HepG2 (cell line): ENCODE data around the gene SLC24A4. TPM values are rescaled to one million over a fixed set of nuclear protein-coding genes. Genes with fewer than 3 reads are reported as not detected.

Experiments used
- BHLHE40 ChIP-seq: IDR thresholded peaks from 2 replicates; pipeline ENCODE4 v1.6.1; 2011; ENCODE audit warnings: low read length, improper control_type of control experiment
- DPF2 ChIP-seq: sonication (generic); formaldehyde crosslinking; IDR thresholded peaks from 2 replicates; pipeline ENCODE4 v1.4.0; 2020; ENCODE audit warnings: mild to moderate bottlenecking, low read depth, missing genetic modification reagents, borderline replicate concordance
- ELF3 ChIP-seq: IDR thresholded peaks from 2 replicates; pipeline ENCODE4 v1.6.1; 2016; ENCODE audit warnings: missing genetic modification reagents, missing compliant biosample characterization
- FLYWCH1 ChIP-seq: sonication (generic); formaldehyde crosslinking; IDR thresholded peaks from 2 replicates; pipeline ENCODE4 v1.8.1; 2023; ENCODE audit warnings: mild to moderate bottlenecking, missing genetic modification reagents
- HDAC1 ChIP-seq: sonication (generic); formaldehyde crosslinking; IDR thresholded peaks from 2 replicates; pipeline ENCODE4 v1.5.1; 2020; ENCODE audit warnings: mild to moderate bottlenecking, missing genetic modification reagents
- HMG20A ChIP-seq: IDR thresholded peaks from 2 replicates; pipeline ENCODE4 v1.6.1; 2016; ENCODE audit warnings: borderline replicate concordance
- KDM4B ChIP-seq: sonication (generic); formaldehyde crosslinking; IDR thresholded peaks from 2 replicates; pipeline ENCODE4 v1.4.0; 2020; ENCODE audit warnings: missing genetic modification reagents
- NCOA2 ChIP-seq: sonication (generic); formaldehyde crosslinking; IDR thresholded peaks from 2 replicates; pipeline ENCODE4 v1.8.0; 2022; ENCODE audit warnings: inconsistent platforms
- NR2F2 ChIP-seq: IDR thresholded peaks from 2 replicates; pipeline ENCODE4 v1.6.1; 2012; ENCODE audit warnings: low read depth, inconsistent platforms, borderline replicate concordance
- PITX1 ChIP-seq: sonication (generic); formaldehyde crosslinking; IDR thresholded peaks from 2 replicates; pipeline ENCODE4 v1.5.1; 2020; ENCODE audit warnings: mild to moderate bottlenecking, missing genetic modification reagents
- POLR2A ChIP-seq, 2 experiments: IDR thresholded peaks; 2 replicates each; pipeline ENCODE4 v1.6.1; 2011; ENCODE audit warnings: low read depth in 2 of 2, low read length in 2 of 2, mild to moderate bottlenecking in 1 of 2, moderate library complexity in 1 of 2; ENCODE audit not compliant: insufficient read depth in 1 of 2
- PTBP1 ChIP-seq: fragments of 200-400 bp; formaldehyde crosslinking; IDR thresholded peaks from 2 replicates; pipeline ENCODE4 v1.6.1; 2018; ENCODE audit warnings: low read length, low read depth; ENCODE audit not compliant: poor library complexity, severe bottlenecking
- YEATS2 ChIP-seq: sonication (generic); formaldehyde crosslinking; IDR thresholded peaks from 2 replicates; pipeline ENCODE4 v1.4.0; 2020; ENCODE audit warnings: missing genetic modification reagents, borderline replicate concordance
- ZBTB21 ChIP-seq: sonication (generic); formaldehyde crosslinking; IDR thresholded peaks from 2 replicates; pipeline ENCODE4 v1.4.0; 2020; ENCODE audit warnings: missing genetic modification reagents
- ZNF331 ChIP-seq: sonication (generic); formaldehyde crosslinking; IDR thresholded peaks from 2 replicates; pipeline ENCODE4 v1.4.0; 2020; ENCODE audit warnings: missing genetic modification reagents
- ZNF350 ChIP-seq: sonication (generic); formaldehyde crosslinking; IDR thresholded peaks from 2 replicates; pipeline ENCODE4 v1.4.0; 2020; ENCODE audit warnings: mild to moderate bottlenecking, low read depth, missing genetic modification reagents, borderline replicate concordance
- ZNF383 ChIP-seq: sonication (generic); formaldehyde crosslinking; IDR thresholded peaks from 2 replicates; pipeline ENCODE4 v1.4.0; 2020; ENCODE audit warnings: missing genetic modification reagents, mild to moderate bottlenecking, borderline replicate concordance
- ZNF431 ChIP-seq: sonication (generic); formaldehyde crosslinking; IDR thresholded peaks from 2 replicates; pipeline ENCODE4 v1.9.0; 2022; ENCODE audit warnings: missing genetic modification reagents, low read depth, mild to moderate bottlenecking, borderline replicate concordance
- ZNF670 ChIP-seq: sonication (generic); formaldehyde crosslinking; IDR thresholded peaks from 2 replicates; pipeline ENCODE4 v1.8.0; 2022; ENCODE audit warnings: mild to moderate bottlenecking, missing genetic modification reagents, borderline replicate concordance
- ZNF761 ChIP-seq: sonication (generic); formaldehyde crosslinking; conservative IDR thresholded peaks from 2 replicates; pipeline ENCODE4 v1.4.0; 2020; ENCODE audit warnings: mild to moderate bottlenecking, missing genetic modification reagents
- polyA plus RNA-seq, 8 experiments: library from polyadenylated mRNA; depleted of rRNA in 3 of 8; stranded (reverse) in 7 of 8; unstranded in 1 of 8; fragments of >200 nt; fragmentation: Illumina TruSeq in 4 of 8; extraction: Trizol in 4 of 8; gene quantifications; 2 replicates each; pipeline versions ENCODE4 v1.2.1 to v1.2.3, GENCODE V29; 2011 to 2016; ENCODE audit warnings: low read depth in 4 of 8, missing spikeins in 1 of 8, mixed read lengths in 1 of 8; ENCODE audit not compliant: insufficient read depth in 1 of 8
- total RNA-seq, 5 experiments: library from RNA; depleted of rRNA; stranded (reverse); fragments of >200 nt; fragmentation: Illumina TruSeq; extraction: Trizol; gene quantifications; 2 replicates each; pipeline ENCODE4 v1.2.3, GENCODE V29; 2016; ENCODE audit warnings: low read depth in 1 of 5
- TF ChIP-seq, protein P1 (sequence below): sonication (generic); formaldehyde crosslinking; IDR thresholded peaks from 2 replicates; pipeline ENCODE4 v1.4.0; 2020; ENCODE audit warnings: missing genetic modification reagents, mild to moderate bottlenecking, borderline replicate concordance
- TF ChIP-seq, protein P2 (sequence below): sonication (generic); formaldehyde crosslinking; IDR thresholded peaks from 2 replicates; pipeline ENCODE4 v1.4.0; 2020; ENCODE audit warnings: mild to moderate bottlenecking, missing genetic modification reagents, borderline replicate concordance
- TF ChIP-seq, protein P3 (sequence below), 2 experiments: sonication (generic) in 1 of 2; formaldehyde crosslinking in 1 of 2; IDR thresholded peaks; 2 replicates each; pipeline versions ENCODE4 v1.4.0 to v1.6.1; 2016 to 2020; ENCODE audit warnings: borderline replicate concordance in 1 of 2, low read depth in 1 of 2, mild to moderate bottlenecking in 1 of 2, missing genetic modification reagents in 1 of 2

Gene SLC24A4
- total and polyA plus RNA-seq, 2 of the 13 experiments (the other 11 are each of a cell fraction or from before 2014, with no cell fraction given), result not detected

DNA sequence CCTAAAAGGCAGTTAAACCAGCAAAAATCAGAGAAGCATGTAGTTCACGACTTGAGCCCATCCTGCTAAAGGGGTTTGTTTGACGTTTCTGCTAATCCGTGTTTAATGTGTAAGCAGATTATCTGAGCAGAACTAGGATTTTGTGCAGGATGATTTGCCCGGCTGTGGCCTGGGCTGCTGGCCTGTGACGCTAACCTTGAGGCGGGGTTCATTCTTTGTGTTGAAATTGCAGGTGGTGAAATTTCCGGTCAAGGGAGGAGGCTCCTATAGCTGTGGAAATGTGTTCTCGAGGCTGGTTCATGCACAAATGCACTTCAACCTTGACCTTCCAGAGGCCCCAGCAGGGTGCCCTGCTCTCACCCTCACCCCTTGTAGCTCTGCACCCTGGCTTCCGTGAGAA, 63.7 kb downstream of the SLC24A4 start (continued):
- TF ChIP-seq, protein P1, sequence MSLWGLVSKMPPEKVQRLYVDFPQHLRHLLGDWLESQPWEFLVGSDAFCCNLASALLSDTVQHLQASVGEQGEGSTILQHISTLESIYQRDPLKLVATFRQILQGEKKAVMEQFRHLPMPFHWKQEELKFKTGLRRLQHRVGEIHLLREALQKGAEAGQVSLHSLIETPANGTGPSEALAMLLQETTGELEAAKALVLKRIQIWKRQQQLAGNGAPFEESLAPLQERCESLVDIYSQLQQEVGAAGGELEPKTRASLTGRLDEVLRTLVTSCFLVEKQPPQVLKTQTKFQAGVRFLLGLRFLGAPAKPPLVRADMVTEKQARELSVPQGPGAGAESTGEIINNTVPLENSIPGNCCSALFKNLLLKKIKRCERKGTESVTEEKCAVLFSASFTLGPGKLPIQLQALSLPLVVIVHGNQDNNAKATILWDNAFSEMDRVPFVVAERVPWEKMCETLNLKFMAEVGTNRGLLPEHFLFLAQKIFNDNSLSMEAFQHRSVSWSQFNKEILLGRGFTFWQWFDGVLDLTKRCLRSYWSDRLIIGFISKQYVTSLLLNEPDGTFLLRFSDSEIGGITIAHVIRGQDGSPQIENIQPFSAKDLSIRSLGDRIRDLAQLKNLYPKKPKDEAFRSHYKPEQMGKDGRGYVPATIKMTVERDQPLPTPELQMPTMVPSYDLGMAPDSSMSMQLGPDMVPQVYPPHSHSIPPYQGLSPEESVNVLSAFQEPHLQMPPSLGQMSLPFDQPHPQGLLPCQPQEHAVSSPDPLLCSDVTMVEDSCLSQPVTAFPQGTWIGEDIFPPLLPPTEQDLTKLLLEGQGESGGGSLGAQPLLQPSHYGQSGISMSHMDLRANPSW (CRISPR knock-in tag), result no peak
- TF ChIP-seq ZNF761 (CRISPR knock-in tag) (0 out of 2 replicates have a peak, but pooled peaks have one; percentile 43), PTBP1 (no peak), FLYWCH1 (CRISPR knock-in tag) (no peak), ELF3 (peak; percentile 70), NR2F2 (peak; percentile 77), HDAC1 (peak; percentile 51; the same call in 1 of the 2 replicates), ZNF383 (CRISPR knock-in tag) (no peak), ZNF350 (CRISPR knock-in tag) (peak; percentile 38; the same call in 1 of the 2 replicates), KDM4B (CRISPR knock-in tag) (no peak), ZNF670 (no peak; the same call in 1 of the 2 replicates), BHLHE40 (no peak), ZNF431 (CRISPR knock-in tag) (no peak), YEATS2 (CRISPR knock-in tag) (peak; percentile 45; the same call in 1 of the 2 replicates), NCOA2 (CRISPR knock-in tag) (peak; percentile 79), POLR2A (IDR thresholded peaks at IDR 0.05; ENCODE audit: insufficient read depth in 1 of 2, low read depth in 2 of 2, low read length in 2 of 2) (no peak), DPF2 (CRISPR knock-in tag) (peak; percentile 18; the same call in 1 of the 2 replicates), ZNF331 (peak; percentile 53; the same call in 1 of the 2 replicates), HMG20A (CRISPR knock-in tag) (peak; percentile 75), ZBTB21 (CRISPR knock-in tag) (no peak), PITX1 (CRISPR knock-in tag) (0 out of 2 replicates have a peak, but pooled peaks have one; percentile 61)
- TF ChIP-seq, protein P2, sequence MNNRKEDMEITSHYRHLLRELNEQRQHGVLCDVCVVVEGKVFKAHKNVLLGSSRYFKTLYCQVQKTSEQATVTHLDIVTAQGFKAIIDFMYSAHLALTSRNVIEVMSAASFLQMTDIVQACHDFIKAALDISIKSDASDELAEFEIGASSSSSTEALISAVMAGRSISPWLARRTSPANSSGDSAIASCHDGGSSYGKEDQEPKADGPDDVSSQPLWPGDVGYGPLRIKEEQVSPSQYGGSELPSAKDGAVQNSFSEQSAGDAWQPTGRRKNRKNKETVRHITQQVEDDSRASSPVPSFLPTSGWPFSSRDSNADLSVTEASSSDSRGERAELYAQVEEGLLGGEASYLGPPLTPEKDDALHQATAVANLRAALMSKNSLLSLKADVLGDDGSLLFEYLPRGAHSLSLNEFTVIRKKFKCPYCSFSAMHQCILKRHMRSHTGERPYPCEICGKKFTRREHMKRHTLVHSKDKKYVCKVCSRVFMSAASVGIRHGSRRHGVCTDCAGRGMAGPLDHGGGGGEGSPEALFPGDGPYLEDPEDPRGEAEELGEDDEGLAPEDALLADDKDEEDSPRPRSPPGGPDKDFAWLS (CRISPR knock-in tag), result no peak
- TF ChIP-seq, protein P3, sequence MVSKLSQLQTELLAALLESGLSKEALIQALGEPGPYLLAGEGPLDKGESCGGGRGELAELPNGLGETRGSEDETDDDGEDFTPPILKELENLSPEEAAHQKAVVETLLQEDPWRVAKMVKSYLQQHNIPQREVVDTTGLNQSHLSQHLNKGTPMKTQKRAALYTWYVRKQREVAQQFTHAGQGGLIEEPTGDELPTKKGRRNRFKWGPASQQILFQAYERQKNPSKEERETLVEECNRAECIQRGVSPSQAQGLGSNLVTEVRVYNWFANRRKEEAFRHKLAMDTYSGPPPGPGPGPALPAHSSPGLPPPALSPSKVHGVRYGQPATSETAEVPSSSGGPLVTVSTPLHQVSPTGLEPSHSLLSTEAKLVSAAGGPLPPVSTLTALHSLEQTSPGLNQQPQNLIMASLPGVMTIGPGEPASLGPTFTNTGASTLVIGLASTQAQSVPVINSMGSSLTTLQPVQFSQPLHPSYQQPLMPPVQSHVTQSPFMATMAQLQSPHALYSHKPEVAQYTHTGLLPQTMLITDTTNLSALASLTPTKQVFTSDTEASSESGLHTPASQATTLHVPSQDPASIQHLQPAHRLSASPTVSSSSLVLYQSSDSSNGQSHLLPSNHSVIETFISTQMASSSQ (IDR thresholded peaks at IDR 0.05; ENCODE audit: low read depth), result no peak
- TF ChIP-seq, protein P3 (CRISPR knock-in tag; IDR thresholded peaks at IDR 0.05; ENCODE audit: borderline replicate concordance), result 0 out of 2 replicates have a peak, but pooled peaks have one; percentile 26
